ENCODE measurements around the gene PHB1.

Gene PHB1

DNA sequence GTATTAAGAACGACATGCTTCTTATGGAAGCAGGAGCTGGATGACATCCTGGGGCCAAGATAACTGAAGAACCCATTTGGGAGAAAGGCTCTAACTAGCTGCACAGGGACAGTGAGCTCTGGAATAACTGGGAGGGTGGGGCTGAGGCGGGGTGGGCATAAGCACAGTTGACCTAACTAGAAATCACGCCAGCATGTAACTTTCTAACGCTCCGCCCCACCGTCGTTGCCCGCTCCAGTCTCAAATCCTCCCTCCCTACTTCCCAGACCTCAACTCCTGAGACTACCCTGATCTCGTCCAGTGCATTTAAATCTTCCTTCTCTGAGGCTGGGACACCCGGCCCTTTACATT is 436 bp downstream of the PHB1 start:
- TF ChIP-seq, protein P1, sequence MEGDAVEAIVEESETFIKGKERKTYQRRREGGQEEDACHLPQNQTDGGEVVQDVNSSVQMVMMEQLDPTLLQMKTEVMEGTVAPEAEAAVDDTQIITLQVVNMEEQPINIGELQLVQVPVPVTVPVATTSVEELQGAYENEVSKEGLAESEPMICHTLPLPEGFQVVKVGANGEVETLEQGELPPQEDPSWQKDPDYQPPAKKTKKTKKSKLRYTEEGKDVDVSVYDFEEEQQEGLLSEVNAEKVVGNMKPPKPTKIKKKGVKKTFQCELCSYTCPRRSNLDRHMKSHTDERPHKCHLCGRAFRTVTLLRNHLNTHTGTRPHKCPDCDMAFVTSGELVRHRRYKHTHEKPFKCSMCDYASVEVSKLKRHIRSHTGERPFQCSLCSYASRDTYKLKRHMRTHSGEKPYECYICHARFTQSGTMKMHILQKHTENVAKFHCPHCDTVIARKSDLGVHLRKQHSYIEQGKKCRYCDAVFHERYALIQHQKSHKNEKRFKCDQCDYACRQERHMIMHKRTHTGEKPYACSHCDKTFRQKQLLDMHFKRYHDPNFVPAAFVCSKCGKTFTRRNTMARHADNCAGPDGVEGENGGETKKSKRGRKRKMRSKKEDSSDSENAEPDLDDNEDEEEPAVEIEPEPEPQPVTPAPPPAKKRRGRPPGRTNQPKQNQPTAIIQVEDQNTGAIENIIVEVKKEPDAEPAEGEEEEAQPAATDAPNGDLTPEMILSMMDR (IDR thresholded peaks at IDR 0.05; ENCODE audit: low read depth, low read length): no peak
- H3K4me3 ChIP-seq (ENCODE audit: low read depth, low read length): peak overlapping the region; percentile 98

DNA sequence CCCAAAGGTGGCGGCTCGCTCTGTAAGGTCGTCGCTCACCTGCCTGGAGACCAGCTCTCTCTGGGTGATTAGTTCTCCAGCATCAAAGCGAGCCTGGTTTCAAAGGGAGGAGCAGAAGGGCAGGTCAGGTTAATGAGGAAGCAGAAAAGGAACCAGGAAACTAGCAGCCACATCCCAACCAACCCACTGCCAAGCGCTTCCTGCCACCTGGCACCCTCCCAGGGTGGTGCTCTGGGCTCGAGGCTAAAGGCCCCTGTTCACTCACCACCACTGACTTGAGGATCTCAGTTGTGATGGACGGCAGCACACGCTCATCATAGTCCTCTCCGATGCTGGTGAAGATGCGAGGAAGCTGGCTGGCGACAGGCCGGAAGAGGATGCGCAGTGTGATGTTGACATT is 5.6 kb downstream of the PHB1 start:
- TF ChIP-seq, protein P1 (IDR thresholded peaks at IDR 0.05; ENCODE audit: low read depth, low read length): no peak
- no peak overlapping the region for H3K4me3 ChIP-seq (ENCODE audit: low read depth, low read length)

DNA sequence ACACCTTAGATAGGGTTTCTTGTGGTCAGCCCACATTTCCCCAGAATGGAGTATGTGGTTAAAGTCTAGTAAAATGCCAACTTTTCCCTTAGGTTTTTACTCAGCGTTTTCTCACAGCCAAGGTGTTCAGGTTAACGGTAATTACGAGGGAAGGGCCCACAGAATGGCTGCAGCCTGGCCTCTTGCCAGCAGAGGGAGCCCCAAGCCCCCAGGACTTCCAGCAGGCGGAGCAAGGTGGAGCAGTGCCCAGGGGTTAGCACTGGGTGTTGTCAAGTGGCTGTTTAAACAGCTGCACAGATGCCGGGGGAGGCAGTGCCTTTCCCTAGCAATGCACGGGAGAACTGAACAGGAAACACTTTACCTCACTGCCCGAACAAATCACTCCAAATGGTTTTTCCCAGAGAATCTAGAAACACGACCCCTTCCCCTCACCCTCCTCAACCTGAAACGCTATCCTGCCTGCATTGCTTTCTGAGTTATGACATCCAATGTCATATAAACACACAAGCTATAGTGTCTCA is 6.6 kb downstream of the PHB1 start:
- H3K4me3 ChIP-seq (ENCODE audit: low read depth, low read length): no peak overlapping the region
- TF ChIP-seq, protein P1 (IDR thresholded peaks at IDR 0.05; ENCODE audit: low read depth, low read length): peak; percentile 69

DNA sequence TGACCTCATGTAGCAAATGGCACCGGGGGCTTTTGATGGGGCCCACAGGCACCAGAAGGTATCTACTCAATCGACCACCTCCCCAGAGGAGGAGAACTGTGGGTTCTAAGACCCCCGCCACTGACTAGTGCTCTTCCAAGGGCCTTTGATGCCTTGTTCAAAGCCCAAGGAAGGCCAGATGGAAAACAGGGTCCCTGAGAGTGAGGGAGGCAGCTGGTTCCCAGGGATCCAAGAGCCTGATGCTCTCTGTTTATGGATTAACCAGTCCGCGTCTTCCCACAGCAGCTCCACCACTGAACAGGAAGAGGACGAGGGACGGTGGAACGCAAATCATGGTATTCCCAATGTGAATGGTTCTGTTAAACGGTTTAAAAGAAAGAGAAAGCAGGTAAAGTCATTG is 7.6 kb downstream of the PHB1 start:
- no peak overlapping the region for H3K4me3 ChIP-seq (ENCODE audit: low read depth, low read length)
- TF ChIP-seq, protein P1 (IDR thresholded peaks at IDR 0.05; ENCODE audit: low read depth, low read length): no peak

DNA sequence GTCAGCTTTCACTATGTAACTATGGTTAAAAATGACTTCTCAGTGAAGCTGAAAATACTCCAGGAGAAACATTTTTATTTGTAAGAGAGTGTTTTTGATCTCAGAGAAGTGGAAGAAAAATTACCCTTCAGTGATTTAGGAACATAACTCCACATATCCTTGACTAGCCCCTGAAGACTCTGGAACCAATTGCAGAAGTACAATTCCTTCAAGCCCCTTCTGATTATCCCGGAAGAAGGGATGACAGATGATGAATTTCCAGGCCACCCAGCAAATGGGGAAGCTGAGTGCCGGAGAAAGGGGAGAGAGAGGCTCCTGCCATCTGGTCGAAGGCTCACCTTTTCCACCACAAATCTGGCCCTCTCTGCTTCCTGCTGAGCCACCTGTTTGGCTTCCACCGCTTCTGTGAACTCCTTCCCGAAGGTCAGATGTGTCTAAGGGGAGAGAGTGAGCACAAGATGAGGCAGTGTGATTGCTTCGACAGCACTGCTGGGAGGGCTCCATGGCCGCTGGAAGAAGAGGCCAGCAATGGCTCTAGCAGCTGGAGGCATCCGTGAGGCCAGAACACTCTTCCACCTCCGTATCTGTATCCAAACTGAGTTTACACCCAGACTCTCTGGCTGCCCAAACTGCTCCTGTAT is 8.1 kb downstream of the PHB1 start:
- no peak overlapping the region for H3K4me3 ChIP-seq (ENCODE audit: low read depth, low read length)
- TF ChIP-seq, protein P1 (IDR thresholded peaks at IDR 0.05; ENCODE audit: low read depth, low read length): no peak

DNA sequence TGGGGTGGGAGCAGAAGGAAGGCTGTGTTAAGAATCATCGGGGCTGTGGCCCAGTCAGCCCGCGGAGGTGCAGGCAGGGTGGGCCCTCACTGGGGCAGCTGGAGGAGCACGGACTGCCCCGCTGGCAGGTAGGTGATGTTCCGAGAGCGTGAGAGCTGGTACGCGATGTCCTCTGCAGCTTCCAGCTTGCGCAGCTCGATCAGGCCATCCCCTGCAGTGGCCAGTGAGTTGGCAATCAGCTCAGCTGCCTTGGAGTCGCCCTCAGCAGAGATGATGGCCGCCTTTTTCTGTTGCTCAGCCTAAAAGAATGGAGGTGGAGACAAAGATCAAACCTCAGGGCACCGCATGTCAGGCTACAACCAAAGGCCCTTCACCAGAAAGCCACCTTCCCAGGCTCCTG is 9.8 kb downstream of the PHB1 start:
- TF ChIP-seq, protein P1 (IDR thresholded peaks at IDR 0.05; ENCODE audit: low read depth, low read length): no peak
- H3K4me3 ChIP-seq (ENCODE audit: low read depth, low read length): no peak overlapping the region

DNA sequence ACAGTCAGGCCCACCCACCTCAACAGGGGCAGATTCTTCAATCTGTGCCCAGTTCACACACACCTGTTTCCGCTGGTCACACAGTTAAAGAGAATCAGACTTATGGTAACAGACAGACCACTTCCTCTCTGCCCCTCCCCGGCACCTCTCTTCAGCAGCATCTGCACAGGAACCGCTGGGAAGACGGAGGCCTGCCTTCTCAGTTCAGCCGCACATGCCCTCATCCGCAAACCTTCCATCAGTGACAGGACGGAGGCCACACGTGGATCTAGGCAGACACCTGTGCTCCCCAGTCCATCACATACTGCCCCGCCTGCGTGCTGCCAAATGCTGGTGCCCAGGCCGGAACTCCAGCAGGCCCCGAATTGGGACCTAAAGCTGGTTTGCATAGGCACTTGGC is 10.3 kb downstream of the PHB1 start:
- TF ChIP-seq, protein P1 (IDR thresholded peaks at IDR 0.05; ENCODE audit: low read depth, low read length): no peak
- H3K4me3 ChIP-seq (ENCODE audit: low read depth, low read length): no peak overlapping the region
